ENCODE results near the gene APOL1. TPM values are rescaled to one million over a fixed set of nuclear protein-coding genes. Genes with fewer than 3 reads are reported as not detected.

The APOL1 gene
- polyA plus RNA-seq, 1 of the 3 experiments (the other 2 are of a cell fraction) = 0.56 TPM

DNA sequence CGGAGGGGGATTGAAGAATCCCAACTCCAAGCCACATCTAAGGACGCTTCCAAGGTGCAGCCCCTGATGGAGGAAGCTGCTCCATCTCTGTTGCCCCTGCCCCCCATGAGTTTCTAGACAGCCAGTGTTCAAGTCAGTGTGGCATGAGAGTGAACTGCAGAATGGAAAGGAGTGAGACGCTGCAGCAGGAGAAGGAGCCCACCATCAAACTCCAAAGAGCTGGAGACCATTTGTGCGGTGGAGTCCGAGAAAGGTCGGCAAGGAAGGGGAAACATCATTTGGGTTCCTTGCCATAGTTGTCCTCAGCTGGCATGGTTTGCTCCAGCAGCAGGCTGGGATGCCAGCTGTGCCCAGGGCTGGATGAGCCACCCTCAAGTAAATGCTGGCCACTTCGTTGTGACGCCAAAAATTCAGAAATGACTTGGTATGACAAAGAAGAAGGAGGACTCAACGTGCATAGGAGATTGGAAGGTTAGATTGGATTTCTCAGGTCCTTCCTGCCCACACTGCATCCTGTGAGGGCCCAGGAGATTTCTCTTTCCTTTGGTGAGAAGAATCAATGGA, 30.0 kb upstream of the APOL1 start:
- TF ChIP-seq RAD21 (IDR thresholded peaks at IDR 0.05; ENCODE audit: low read length) = no peak
- TF ChIP-seq GABPA (IDR thresholded peaks at IDR 0.05; ENCODE audit: low read depth) = no peak
- no peak for TF ChIP-seq FOXJ3 (CRISPR knock-in tag; IDR thresholded peaks at IDR 0.05)
- no peak for TF ChIP-seq JUND (IDR thresholded peaks at IDR 0.05)
- TF ChIP-seq TAF1 (IDR thresholded peaks at IDR 0.05; ENCODE audit: borderline replicate concordance, low read depth, low read length) = no peak
- no peak for TF ChIP-seq TEAD4 (IDR thresholded peaks at IDR 0.05; ENCODE audit: borderline replicate concordance, insufficient read depth)
- TF ChIP-seq, protein P1, sequence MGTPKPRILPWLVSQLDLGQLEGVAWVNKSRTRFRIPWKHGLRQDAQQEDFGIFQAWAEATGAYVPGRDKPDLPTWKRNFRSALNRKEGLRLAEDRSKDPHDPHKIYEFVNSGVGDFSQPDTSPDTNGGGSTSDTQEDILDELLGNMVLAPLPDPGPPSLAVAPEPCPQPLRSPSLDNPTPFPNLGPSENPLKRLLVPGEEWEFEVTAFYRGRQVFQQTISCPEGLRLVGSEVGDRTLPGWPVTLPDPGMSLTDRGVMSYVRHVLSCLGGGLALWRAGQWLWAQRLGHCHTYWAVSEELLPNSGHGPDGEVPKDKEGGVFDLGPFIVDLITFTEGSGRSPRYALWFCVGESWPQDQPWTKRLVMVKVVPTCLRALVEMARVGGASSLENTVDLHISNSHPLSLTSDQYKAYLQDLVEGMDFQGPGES (IDR thresholded peaks at IDR 0.05; ENCODE audit: low read depth, low read length) = no peak
- TF ChIP-seq, protein P2, sequence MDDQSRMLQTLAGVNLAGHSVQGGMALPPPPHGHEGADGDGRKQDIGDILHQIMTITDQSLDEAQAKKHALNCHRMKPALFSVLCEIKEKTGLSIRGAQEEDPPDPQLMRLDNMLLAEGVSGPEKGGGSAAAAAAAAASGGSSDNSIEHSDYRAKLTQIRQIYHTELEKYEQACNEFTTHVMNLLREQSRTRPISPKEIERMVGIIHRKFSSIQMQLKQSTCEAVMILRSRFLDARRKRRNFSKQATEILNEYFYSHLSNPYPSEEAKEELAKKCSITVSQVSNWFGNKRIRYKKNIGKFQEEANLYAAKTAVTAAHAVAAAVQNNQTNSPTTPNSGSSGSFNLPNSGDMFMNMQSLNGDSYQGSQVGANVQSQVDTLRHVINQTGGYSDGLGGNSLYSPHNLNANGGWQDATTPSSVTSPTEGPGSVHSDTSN (IDR thresholded peaks at IDR 0.05) = no peak
- no peak for TF ChIP-seq YY1 (IDR thresholded peaks at IDR 0.05; ENCODE audit: low read depth)
- TF ChIP-seq EZH2phosphoT487 (IDR thresholded peaks at IDR 0.05; ENCODE audit: borderline replicate concordance, low read depth) = no peak
- TF ChIP-seq MEF2A (IDR thresholded peaks at IDR 0.05; ENCODE audit: borderline replicate concordance, low read depth) = no peak
- H3F3A ChIP-seq (replicated peaks; ENCODE audit: insufficient read depth) = no peaks in the 10 kb centered on the region
- DNase-seq = no peak
- no peak overlapping the region for H3K27ac ChIP-seq (ENCODE audit: low read depth in 2 of 2, low read length in 1 of 2)
- H3K9ac ChIP-seq = no peak overlapping the region
- H3K4me1 ChIP-seq (ENCODE audit: control insufficient read depth in 1 of 2, insufficient read depth in 2 of 2, low read depth in 1 of 2, low read length in 1 of 2) = peaks cover 0 to 7% of the 10 kb centered on the region in 2 experiments; a peak in 1 of 4 replicates
- peaks cover 7% of the 10 kb centered on the region; the same call in 1 of the 2 replicates for H3K27me3 ChIP-seq (ENCODE audit: insufficient read depth)
- ChIA-PET POLR2A (no interaction called here), CTCF (interaction anchor here (1.0 to 3.8 kb wide), 11 partner anchors 13 to 103 kb away, joined by 3 to 30 read pairs (median 4); partner anchors contain the start of gene APOL2)
- H2AFZ ChIP-seq (ENCODE audit: low read depth) = no peak overlapping the region
- no peak overlapping the region for H3K4me2 ChIP-seq
- H3K9me2 ChIP-seq = no peaks in the 10 kb centered on the region
- H3K4me3 ChIP-seq (ENCODE audit: low read depth in 2 of 2, low read length in 1 of 2) = no peak overlapping the region
- H3K9me3 ChIP-seq = no peaks in the 10 kb centered on the region
- H3K79me2 ChIP-seq (ENCODE audit: insufficient read depth) = no peaks in the 10 kb centered on the region
- H4K20me1 ChIP-seq (ENCODE audit: insufficient read depth) = no peaks in the 10 kb centered on the region
- peaks cover 0 to 4% of the 10 kb centered on the region in 2 experiments for H3K36me3 ChIP-seq (replicated peaks in 1 of 2; ENCODE audit: control insufficient read depth in 1 of 2, insufficient read depth in 2 of 2, low read length in 1 of 2)
- 73% methylated on average over 9 of the region's 9 CpGs for WGBS (ENCODE audit: low lambda C conversion rate)

DNA sequence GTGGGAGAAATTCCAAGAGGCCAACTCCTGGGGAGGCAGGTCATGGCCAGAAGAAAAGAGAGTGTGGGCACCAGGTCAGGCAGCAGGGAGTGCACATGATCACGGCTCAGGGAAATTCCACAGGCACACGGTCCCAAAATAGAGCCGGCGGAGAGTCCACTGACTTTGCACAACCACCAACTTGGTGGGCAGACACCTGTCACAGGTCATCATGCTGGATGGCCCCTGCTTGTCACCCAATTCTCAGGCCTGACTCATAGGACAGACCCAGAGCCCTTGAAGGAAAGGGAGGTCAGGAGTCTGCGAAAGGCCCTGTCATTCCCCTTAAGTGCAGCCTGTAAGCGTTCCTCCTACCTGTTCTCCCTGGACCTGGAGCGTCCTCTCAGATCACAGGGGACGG, 29.4 kb upstream of the APOL1 start:
- no peak for DNase-seq
- H3K4me1 ChIP-seq (ENCODE audit: control insufficient read depth in 1 of 2, insufficient read depth in 2 of 2, low read depth in 1 of 2, low read length in 1 of 2) = peaks cover 0 to 7% of the 10 kb centered on the region in 2 experiments; a peak in 1 of 4 replicates
- H3K4me2 ChIP-seq = no peak overlapping the region
- ChIA-PET POLR2A (no interaction called here), CTCF (interaction anchor here (0.9 to 3.8 kb wide), 6 partner anchors 13 to 41 kb away, joined by 3 to 30 read pairs (median 4); partner anchors contain the start of gene APOL2)
- no peak overlapping the region for H3K27ac ChIP-seq (ENCODE audit: low read depth in 2 of 2, low read length in 1 of 2)
- H3K9me2 ChIP-seq = no peaks in the 10 kb centered on the region
- no peaks in the 10 kb centered on the region for H3F3A ChIP-seq (replicated peaks; ENCODE audit: insufficient read depth)
- H3K9me3 ChIP-seq = no peaks in the 10 kb centered on the region
- no peak overlapping the region for H3K9ac ChIP-seq
- H3K79me2 ChIP-seq (ENCODE audit: insufficient read depth) = no peaks in the 10 kb centered on the region
- no peak overlapping the region for H3K4me3 ChIP-seq (ENCODE audit: low read depth in 2 of 2, low read length in 1 of 2)
- WGBS (ENCODE audit: low lambda C conversion rate) = 89% methylated on average over 7 of the region's 8 CpGs
- peaks cover 7% of the 10 kb centered on the region; the same call in 1 of the 2 replicates for H3K27me3 ChIP-seq (ENCODE audit: insufficient read depth)
- TF ChIP-seq EP300 (IDR thresholded peaks at IDR 0.05; ENCODE audit: borderline replicate concordance in 1 of 2, low read depth in 1 of 2, low read length in 1 of 2) = no peak
- TF ChIP-seq, protein P3, sequence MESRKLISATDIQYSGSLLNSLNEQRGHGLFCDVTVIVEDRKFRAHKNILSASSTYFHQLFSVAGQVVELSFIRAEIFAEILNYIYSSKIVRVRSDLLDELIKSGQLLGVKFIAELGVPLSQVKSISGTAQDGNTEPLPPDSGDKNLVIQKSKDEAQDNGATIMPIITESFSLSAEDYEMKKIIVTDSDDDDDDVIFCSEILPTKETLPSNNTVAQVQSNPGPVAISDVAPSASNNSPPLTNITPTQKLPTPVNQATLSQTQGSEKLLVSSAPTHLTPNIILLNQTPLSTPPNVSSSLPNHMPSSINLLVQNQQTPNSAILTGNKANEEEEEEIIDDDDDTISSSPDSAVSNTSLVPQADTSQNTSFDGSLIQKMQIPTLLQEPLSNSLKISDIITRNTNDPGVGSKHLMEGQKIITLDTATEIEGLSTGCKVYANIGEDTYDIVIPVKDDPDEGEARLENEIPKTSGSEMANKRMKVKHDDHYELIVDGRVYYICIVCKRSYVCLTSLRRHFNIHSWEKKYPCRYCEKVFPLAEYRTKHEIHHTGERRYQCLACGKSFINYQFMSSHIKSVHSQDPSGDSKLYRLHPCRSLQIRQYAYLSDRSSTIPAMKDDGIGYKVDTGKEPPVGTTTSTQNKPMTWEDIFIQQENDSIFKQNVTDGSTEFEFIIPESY (IDR thresholded peaks at IDR 0.05; ENCODE audit: borderline replicate concordance, low read depth) = no peak
- no peak for TF ChIP-seq SMC3 (IDR thresholded peaks at IDR 0.05; ENCODE audit: low read depth, low read length)
- no peak for TF ChIP-seq YY1 (IDR thresholded peaks at IDR 0.05; ENCODE audit: low read depth)
- TF ChIP-seq JUND (IDR thresholded peaks at IDR 0.05) = no peak
- no peak for TF ChIP-seq EZH2phosphoT487 (IDR thresholded peaks at IDR 0.05; ENCODE audit: borderline replicate concordance, low read depth)
- no peak for TF ChIP-seq MEF2A (IDR thresholded peaks at IDR 0.05; ENCODE audit: borderline replicate concordance, low read depth)
- TF ChIP-seq FOSL2 (IDR thresholded peaks at IDR 0.05; ENCODE audit: borderline replicate concordance, low read depth) = no peak
- TF ChIP-seq, protein P4, sequence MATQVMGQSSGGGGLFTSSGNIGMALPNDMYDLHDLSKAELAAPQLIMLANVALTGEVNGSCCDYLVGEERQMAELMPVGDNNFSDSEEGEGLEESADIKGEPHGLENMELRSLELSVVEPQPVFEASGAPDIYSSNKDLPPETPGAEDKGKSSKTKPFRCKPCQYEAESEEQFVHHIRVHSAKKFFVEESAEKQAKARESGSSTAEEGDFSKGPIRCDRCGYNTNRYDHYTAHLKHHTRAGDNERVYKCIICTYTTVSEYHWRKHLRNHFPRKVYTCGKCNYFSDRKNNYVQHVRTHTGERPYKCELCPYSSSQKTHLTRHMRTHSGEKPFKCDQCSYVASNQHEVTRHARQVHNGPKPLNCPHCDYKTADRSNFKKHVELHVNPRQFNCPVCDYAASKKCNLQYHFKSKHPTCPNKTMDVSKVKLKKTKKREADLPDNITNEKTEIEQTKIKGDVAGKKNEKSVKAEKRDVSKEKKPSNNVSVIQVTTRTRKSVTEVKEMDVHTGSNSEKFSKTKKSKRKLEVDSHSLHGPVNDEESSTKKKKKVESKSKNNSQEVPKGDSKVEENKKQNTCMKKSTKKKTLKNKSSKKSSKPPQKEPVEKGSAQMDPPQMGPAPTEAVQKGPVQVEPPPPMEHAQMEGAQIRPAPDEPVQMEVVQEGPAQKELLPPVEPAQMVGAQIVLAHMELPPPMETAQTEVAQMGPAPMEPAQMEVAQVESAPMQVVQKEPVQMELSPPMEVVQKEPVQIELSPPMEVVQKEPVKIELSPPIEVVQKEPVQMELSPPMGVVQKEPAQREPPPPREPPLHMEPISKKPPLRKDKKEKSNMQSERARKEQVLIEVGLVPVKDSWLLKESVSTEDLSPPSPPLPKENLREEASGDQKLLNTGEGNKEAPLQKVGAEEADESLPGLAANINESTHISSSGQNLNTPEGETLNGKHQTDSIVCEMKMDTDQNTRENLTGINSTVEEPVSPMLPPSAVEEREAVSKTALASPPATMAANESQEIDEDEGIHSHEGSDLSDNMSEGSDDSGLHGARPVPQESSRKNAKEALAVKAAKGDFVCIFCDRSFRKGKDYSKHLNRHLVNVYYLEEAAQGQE (IDR thresholded peaks at IDR 0.05; ENCODE audit: low read depth, low read length) = no peak
- no peak for TF ChIP-seq CHD2 (IDR thresholded peaks at IDR 0.05; ENCODE audit: low read length, partially characterized antibody)
- TF ChIP-seq TAF1 (IDR thresholded peaks at IDR 0.05; ENCODE audit: borderline replicate concordance, low read depth, low read length) = no peak
- H2AFZ ChIP-seq (ENCODE audit: low read depth) = no peak overlapping the region
- no peaks in the 10 kb centered on the region for H4K20me1 ChIP-seq (ENCODE audit: insufficient read depth)
- H3K36me3 ChIP-seq (replicated peaks in 1 of 2; ENCODE audit: control insufficient read depth in 1 of 2, insufficient read depth in 2 of 2, low read length in 1 of 2) = peaks cover 0 to 5% of the 10 kb centered on the region in 2 experiments
